Lower leg skin (tissue), 3 donors: ENCODE data around the gene SSTR5.
"Not testable (repeated sequence)": the region's sequence is repeated elsewhere in the genome, so short reads cannot be mapped to it uniquely, and the experiment has no call there.

Experiments used
- CTCF ChIP-seq, 3 donors: fragments of 450-650 bp; IDR thresholded peaks; one replicate each; pipeline ENCODE4 v1.5.1; 2016; ENCODE audit warnings: antibody characterized with exemption in 3 of 3, mild to moderate bottlenecking in 3 of 3, moderate library complexity in 2 of 3
- POLR2A ChIP-seq, 2 donors: fragments of 450-650 bp; IDR thresholded peaks; one replicate each; pipeline ENCODE4 v1.6.1; 2016 to 2017; ENCODE audit warnings: antibody characterized with exemption in 2 of 2, mild to moderate bottlenecking in 1 of 2, moderate library complexity in 1 of 2

DNA sequence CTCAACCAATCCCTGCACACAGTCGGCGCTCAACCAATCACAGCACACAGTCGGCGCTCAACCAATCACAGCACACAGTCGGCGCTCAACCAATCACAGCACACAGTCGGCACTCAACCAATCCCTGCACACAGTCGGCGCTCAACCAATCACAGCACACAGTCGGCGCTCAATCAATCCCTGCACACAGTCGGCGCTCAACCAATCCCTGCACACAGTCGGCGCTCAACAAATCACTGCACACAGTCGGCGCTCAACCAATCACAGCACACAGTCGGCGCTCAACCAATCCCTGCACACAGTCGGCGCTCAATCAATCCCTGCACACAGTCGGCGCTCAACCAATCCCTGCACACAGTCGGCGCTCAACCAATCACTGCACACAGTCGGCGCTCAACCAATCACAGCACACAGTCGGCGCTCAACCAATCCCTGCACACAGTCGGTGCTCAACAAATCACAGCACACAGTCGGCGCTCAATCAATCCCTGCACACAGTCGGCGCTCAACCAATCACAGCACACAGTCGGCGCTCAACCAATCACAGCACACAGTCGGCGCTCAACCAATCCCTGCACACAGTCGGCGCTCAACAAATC, 20.2 kb downstream of the SSTR5 start:
- TF ChIP-seq CTCF, POLR2A (IDR thresholded peaks at IDR 0.05): not testable (repeated sequence)
